DND-41 (cell line): ENCODE results near the gene POU2AF1.

Experiments used
- CTCF ChIP-seq: IDR thresholded peaks from 2 replicates; pipeline ENCODE4 v1.5.1; 2012; ENCODE audit warnings: borderline replicate concordance, low read length, moderate library complexity, mild to moderate bottlenecking; ENCODE audit not compliant: poor library complexity, severe bottlenecking; ENCODE audit errors: extremely low read depth
- EZH2 ChIP-seq: IDR thresholded peaks from 3 replicates; pipeline ENCODE4 v1.6.1; 2012; ENCODE audit warnings: borderline replicate concordance, low read depth, mild to moderate bottlenecking, moderate library complexity, low read length, inconsistent platforms; ENCODE audit not compliant: severe bottlenecking

- TF ChIP-seq EZH2 (no peak), CTCF (no peak)
Measured at GRCh38 chr11:111384494-111384893, 5.4 kb upstream of the POU2AF1 start.
